ENCODE measurements around the gene NHLRC4.

Gene NHLRC4

GRCh38 chr16:566475-567372 lies at the start of gene NHLRC4:
Gene NHLRC4, plus strand, starts transcription at chr16:567005. Its CDS starts 1,043 bp downstream, at chr16:568048.
- DNase-seq: peak; percentile 75

- no peak for DNase-seq
These were observed 47.9 kb upstream of the NHLRC4 start for GRCh38 chr16:518858-519257.

GRCh38 chr16:519425-519824 lies 47.4 kb upstream of the NHLRC4 start:
- no peak for DNase-seq

GRCh38 chr16:519841-520687 lies 46.7 kb upstream of the NHLRC4 start:
- DNase-seq: no peak

GRCh38 chr16:520847-521246 lies 46.0 kb upstream of the NHLRC4 start:
- DNase-seq: no peak

GRCh38 chr16:521381-522210 lies 45.2 kb upstream of the NHLRC4 start:
- DNase-seq: no peak

GRCh38 chr16:522320-523096 lies 44.3 kb upstream of the NHLRC4 start:
- DNase-seq: no peak

GRCh38 chr16:523097-523741 lies 43.6 kb upstream of the NHLRC4 start:
- no peak for DNase-seq

- no peak for DNase-seq
These were observed 42.3 kb upstream of the NHLRC4 start for GRCh38 chr16:524274-525040.

GRCh38 chr16:525123-525519 lies 41.7 kb upstream of the NHLRC4 start:
- DNase-seq: no peak

- peak; percentile 70 for DNase-seq
These were observed 41.2 kb upstream of the NHLRC4 start for GRCh38 chr16:525520-526180.

GRCh38 chr16:526181-527014 lies 40.4 kb upstream of the NHLRC4 start:
- peak; percentile 21 for DNase-seq

GRCh38 chr16:527015-527903 lies 39.5 kb upstream of the NHLRC4 start, which contains the start of gene CAPN15:
Gene CAPN15, plus strand, starts transcription at chr16:527712. Its CDS starts 19,127 bp downstream, at chr16:546839.
- DNase-seq: peak; percentile 87

- peak; percentile 22 for DNase-seq
These were observed 38.4 kb upstream of the NHLRC4 start for GRCh38 chr16:528111-529011.

GRCh38 chr16:529012-529575 lies 37.7 kb upstream of the NHLRC4 start:
- peak; percentile 32 for DNase-seq

- DNase-seq: no peak
These were observed 36.5 kb upstream of the NHLRC4 start for GRCh38 chr16:530111-530817.
